ENCODE measurements around the gene SMG6.

SMG6 gene

DNA sequence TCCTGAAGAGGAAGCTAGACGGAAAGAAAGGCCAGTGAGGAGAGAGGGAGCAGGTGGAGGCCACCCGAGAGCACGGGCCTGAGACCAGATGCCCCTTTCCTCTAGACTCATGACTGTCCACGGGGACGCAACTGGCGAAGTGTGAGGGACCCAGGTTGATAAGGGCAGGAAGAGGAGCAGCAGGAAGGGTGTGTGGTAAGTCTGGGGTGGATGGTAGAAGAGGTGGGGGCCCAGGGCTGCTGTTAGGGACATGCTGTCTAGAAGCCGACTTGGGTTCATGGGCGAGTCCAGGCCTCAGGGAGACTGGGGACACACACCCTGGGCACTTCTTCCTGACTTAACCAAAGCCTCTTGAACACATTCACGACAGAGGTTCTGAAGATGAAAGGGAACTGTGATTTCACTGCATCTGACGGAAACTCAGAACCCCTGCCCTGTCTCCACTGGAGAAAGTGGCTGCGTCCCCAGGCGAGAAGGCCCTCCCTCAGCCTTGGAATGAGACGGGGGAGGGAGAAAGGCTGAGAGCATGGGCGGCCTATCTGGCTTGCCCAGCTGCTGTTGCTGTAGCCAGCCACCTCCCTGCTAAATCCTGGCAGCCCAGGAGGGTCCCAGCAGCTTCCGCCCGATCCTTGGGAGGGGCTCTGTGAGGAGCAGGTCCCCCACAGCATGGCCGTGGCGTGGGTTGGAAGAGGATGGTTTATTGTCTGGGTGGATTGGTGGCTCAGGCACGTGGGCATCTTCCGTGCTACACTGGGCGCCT is 242.7 kb downstream of the SMG6 start:
- no peak for DNase-seq (ENCODE audit: low read depth in 2 of 2)

DNA sequence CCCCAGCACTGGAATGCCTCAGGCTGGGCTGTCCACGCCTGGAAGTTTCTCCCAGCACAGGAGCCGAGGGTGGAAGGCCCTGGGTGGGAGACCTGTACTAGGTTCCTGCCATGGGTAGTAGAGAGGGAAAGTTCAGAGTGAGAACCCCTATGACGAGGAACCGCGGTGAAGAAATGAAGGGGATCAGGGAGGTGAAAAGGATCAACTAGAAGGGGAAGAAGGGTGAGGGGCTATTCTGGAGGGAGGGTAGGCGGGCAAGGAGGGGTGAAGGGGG is 243.3 kb downstream of the SMG6 start:
- no peak for DNase-seq (ENCODE audit: low read depth in 2 of 2)

DNA sequence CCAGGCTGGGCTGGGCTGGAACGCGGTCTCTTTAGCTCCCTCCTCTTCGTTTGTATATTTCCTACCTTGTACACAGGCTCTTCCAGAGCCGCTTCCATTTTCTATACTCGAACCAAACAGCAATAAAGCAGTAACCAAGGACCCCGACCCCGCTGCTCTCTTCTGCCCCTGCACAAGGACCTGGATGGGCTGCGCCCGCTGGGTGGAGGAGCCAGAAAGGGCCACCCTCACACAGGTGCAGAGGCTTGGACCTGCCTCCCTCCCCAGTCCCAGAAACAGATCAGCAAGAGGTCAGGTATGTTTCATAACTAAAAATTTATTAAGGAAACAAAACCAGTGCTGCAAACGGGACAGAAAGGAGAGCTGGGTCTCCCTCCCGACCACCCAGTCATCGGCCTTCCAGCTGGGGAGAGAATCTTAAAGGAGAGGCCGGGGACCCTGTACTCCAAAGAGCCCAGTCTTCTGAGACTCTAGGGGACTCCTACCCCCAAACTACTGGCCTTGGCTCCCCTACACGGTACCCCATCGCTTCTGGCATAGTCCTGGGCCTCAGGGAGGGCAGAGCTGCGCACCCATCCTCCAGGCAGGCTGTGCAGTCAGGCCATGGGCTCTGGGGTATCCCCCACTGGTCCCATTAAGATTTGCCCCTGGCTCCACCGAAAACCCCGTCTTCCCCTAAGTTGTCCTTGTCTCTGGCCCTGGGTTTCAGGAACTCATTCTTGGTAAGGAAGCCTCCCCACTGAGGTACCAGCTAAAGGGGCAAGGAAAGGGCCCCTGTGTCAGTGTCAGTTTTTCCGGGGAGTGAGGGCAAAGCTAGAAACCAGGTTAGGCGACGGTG is 243.8 kb downstream of the SMG6 start:
- DNase-seq (ENCODE audit: low read depth in 2 of 2), result no peak

DNA sequence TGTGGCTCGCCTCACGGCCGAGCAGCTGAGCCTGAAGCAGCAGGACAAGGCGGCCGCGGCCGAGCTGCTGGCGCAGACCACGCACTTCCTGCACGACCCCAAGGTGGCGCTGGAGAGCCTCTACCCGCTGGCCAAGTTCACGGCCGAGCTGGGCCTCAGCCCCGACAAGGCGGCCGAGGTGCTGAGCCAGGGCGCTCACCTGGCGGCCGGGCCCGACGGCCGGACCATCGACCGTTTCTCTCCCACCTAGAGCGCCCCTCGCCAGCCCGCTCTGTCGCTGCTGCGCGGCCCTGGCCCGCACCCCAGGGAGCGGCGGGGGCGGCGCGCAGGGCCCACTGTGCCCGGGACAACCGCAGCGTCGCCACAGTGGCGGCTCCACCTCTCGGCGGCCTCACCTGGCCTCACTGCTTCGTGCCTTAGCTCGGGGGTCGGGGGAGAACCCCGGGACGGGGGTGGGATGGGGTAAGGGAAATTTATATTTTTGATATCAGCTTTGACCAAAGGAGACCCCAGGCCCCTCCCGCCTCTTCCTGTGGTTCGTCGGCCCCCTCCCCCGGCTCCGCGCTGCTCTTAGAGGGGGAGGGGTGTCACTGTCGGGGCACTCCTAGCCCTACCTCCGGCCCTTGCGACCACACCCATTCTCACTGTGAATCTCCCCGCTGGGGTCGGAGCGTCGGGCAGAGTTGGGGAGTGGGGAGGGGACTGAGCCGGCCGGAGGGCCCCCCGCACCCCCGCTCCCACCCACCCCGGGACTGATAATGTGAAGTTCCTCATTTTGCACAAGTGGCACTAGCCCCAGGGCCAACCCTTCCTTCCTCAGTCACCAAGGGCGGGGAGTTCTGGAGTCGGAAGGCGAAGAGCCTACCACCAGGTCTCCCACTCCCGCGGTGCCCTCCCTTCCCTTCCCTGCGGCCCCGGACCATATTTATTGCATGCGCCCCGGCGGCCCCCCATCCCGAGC is 244.7 kb downstream of the SMG6 start:
- DNase-seq (ENCODE audit: low read depth in 2 of 2), result no peak

DNA sequence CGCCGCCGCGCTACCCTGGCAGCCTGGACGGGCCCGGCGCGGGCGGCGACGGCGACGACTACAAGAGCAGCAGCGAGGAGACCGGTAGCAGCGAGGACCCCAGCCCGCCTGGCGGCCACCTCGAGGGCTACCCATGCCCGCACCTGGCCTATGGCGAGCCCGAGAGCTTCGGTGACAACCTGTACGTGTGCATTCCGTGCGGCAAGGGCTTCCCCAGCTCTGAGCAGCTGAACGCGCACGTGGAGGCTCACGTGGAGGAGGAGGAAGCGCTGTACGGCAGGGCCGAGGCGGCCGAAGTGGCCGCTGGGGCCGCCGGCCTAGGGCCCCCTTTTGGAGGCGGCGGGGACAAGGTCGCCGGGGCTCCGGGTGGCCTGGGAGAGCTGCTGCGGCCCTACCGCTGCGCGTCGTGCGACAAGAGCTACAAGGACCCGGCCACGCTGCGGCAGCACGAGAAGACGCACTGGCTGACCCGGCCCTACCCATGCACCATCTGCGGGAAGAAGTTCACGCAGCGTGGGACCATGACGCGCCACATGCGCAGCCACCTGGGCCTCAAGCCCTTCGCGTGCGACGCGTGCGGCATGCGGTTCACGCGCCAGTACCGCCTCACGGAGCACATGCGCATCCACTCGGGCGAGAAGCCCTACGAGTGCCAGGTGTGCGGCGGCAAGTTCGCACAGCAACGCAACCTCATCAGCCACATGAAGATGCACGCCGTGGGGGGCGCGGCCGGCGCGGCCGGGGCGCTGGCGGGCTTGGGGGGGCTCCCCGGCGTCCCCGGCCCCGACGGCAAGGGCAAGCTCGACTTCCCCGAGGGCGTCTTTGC is 245.6 kb downstream of the SMG6 start:
- no peak for DNase-seq (ENCODE audit: low read depth in 2 of 2)

DNA sequence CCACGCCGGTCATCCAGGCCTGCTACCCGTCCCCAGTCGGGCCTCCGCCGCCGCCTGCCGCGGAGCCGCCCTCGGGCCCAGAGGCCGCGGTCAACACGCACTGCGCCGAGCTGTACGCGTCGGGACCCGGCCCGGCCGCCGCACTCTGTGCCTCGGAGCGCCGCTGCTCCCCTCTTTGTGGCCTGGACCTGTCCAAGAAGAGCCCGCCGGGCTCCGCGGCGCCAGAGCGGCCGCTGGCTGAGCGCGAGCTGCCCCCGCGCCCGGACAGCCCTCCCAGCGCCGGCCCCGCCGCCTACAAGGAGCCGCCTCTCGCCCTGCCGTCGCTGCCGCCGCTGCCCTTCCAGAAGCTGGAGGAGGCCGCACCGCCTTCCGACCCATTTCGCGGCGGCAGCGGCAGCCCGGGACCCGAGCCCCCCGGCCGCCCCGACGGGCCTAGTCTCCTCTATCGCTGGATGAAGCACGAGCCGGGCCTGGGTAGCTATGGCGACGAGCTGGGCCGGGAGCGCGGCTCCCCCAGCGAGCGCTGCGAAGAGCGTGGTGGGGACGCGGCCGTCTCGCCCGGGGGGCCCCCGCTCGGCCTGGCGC is 246.3 kb downstream of the SMG6 start:
- DNase-seq (ENCODE audit: low read depth in 2 of 2), result no peak

DNA sequence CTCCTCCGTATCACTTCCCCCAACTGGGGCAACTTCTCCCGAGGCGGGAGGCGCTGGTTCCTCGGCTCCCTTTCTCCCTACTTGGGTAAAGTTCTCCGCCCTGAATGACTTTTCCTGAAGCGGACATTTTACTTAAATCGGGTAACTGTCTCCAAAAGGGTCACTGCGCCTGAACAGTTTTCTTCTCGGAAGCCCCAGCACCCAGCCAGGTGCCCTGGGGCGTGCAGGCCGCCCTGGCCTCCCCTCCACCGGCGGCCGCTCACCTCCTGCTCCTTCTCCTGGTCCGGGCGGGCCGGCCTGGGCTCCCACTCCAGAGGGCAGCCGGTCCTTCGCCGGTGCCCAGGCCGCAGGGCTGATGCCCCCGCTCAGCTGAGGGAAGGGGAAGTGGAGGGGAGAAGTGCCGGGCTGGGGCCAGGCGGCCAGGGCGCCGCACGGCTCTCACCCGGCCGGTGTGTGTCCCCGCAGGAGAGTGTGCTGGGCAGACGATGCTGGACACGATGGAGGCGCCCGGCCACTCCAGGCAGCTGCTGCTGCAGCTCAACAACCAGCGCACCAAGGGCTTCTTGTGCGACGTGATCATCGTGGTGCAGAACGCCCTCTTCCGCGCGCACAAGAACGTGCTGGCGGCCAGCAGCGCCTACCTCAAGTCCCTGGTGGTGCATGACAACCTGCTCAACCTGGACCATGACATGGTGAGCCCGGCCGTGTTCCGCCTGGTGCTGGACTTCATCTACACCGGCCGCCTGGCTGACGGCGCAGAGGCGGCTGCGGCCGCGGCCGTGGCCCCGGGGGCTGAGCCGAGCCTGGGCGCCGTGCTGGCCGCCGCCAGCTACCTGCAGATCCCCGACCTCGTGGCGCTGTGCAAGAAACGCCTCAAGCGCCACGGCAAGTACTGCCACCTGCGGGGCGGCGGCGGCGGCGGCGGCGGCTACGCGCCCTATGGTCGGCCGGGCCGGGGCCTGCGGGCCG is 247.1 kb downstream of the SMG6 start:
- no peak for DNase-seq (ENCODE audit: low read depth in 2 of 2)

DNA sequence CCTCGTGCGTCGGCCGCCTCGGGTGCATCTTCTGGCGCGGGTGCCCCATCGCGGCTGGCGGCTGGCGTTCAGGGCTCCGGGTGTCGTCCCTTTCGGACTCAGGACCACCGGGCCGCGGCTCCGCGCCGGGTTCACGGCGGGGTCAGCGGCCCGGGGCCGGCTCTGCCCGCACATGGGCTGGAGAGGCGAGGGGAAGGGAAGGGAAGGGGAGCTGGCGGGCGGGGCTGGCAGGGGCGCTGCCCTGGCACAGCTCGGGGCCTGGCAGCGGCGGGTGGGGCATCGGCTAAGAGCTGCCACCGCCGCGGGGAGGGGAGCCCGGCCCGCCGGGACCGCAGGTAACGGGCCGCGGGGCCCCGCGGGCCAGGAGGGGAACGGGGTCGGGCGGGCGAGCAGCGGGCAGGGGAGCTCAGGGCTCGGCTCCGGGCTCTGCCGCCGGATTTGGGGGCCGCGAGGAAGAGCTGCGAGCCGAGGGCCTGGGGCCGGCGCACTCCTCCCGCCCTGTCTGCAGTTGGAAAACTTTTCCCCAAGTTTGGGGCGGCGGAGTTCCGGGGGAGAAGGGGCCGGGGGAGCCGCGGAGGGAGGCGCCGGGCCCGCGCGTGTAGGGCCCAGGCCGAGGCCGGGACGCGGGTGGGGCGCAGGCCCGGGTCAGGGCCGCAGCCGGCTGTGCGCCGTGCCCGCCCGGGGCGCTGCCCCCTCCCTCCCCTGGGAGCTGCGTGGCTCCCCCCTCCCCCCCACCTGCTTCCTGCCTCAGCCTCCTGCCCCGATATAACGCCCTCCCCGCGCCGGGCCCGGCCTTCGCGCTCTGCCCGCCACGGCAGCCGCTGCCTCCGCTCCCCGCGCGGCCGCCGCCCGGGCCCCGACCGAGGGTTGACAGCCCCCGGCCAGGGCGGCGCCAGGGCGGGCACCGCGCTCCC is 248.0 kb downstream of the SMG6 start:
- no peak for DNase-seq (ENCODE audit: low read depth in 2 of 2)

DNA sequence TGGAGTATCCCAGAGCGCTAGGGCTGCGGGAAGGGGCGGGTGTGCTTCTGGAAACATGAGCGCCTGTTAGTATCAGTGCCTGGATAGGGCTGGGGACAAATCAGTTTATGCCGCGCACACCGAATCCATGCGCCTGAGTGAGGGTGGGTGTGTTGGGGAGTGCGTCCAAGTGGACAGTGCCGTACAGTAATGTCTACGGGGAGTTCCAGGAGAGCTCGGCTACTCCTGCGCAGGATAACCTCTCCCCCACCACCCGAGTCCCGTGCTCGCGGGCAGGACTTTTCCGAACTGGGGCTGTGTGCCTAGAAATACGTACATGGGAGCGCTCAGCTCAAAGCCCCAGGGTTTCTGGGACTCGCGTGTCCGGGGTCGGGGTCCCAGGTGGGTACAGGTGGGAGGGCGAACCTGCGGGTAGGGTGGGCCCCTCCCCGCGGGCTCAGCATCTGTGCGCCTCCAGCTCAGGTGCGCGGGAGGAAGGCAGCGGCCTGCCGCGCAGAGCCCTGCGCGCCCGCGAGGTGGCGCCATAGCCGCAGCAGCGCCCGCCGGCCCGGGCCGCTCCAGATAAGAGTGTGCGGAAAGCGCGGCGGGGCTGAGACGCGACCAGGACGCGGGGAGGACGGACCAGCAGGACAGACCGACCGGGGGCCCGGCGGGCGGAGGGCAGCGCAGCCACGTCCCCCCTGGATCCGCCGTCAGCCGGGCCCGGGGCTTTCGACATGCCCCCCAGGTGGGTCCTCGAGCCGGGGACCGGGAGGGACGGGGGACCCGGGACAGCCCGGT is 248.9 kb downstream of the SMG6 start, which contains the start of gene HIC1:
TSS of gene HIC1 (plus strand) at position 592 of the 780 bp plus-strand sequence. CDS start 1,588 bp downstream, outside the sequence.
- no peak for DNase-seq (ENCODE audit: low read depth in 2 of 2)

DNA sequence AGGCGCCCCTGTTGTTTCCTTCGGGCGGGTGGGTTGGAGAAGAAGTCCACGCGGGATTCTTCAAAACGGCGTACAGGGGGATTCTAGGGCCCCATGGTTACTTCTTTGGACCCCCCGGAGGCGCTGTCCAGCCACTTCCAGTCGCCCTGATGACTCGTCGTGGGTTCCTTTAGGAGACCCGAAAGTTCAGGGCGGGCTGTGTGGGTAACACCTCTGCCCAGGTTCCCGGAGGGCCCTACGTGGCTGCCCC is 249.4 kb downstream of the SMG6 start:
- no peak for DNase-seq (ENCODE audit: low read depth in 2 of 2)

DNA sequence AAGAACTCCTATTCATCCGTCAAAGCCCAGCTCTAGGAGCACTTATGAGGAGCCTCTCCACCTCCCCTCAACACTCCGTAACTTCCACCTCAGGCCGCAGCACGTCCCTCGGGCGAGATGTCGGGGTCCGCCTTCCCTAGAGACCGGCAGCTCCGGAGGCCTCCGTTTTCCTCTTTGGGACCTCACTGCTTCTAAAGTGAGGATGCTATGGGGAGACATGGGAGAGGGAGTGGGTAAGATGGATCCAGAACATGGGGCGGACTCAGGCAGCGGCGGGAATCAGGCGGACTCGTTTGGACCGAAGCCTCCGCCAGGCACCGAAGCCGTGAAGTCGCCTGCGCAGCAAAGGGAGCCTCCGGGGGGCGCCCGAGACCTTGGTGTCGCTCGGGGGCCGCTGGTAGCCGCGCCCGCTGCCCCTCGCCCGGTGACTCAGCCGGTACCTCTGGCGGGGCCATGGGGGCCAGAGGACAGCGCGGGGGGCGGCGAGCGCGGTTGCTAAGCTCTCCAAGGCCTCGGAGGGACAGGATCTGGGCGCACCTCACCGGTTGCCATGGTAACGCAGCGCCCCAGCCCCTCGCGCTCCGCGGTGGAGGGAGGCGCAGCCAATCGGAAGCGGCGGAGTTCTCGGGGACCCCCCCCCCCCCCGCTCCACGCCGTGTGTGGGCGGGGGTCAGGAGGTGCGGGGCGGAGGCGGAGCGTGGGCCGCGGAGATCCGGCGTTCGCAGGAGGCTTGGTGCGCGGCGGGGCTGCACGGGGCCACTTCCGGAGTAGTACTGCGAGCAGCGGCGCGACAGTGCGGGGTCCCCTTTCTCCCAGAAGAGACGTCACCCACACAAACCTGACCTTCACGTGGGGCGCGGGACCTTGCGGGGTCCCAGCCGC is 250.0 kb downstream of the SMG6 start:
- DNase-seq (ENCODE audit: low read depth in 2 of 2), result no peak

DNA sequence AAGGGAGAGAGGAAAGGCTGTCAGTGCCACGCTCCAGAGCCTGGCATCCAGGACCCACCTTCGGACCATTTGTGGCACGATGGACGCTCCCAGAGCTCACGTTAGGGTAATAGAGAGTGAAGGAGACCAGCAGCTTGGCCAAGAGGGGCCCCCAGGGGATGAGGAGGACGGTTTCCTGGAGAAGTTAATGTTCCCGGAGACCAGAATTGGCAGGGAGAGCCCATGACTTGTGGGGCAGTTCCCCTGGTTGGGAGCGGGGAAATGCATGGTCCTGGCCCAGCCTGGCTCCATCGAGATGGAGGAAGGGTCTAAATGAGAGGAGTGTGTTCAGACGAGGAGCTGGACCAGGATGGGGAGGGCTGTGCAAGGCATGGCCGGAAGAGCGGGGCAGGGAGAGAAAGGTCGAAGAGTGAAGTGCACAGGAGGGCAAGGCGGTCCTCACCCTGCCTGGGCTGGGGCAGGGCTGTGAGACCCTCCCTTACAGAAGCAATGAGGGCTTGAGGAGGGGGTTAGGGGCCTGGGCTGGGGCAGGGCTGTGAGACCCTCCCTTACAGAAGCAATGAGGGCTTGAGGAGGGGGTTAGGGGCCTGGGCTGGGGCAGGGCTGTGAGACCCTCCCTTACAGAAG is 251.5 kb downstream of the SMG6 start:
- DNase-seq (ENCODE audit: low read depth in 2 of 2), result no peak

DNA sequence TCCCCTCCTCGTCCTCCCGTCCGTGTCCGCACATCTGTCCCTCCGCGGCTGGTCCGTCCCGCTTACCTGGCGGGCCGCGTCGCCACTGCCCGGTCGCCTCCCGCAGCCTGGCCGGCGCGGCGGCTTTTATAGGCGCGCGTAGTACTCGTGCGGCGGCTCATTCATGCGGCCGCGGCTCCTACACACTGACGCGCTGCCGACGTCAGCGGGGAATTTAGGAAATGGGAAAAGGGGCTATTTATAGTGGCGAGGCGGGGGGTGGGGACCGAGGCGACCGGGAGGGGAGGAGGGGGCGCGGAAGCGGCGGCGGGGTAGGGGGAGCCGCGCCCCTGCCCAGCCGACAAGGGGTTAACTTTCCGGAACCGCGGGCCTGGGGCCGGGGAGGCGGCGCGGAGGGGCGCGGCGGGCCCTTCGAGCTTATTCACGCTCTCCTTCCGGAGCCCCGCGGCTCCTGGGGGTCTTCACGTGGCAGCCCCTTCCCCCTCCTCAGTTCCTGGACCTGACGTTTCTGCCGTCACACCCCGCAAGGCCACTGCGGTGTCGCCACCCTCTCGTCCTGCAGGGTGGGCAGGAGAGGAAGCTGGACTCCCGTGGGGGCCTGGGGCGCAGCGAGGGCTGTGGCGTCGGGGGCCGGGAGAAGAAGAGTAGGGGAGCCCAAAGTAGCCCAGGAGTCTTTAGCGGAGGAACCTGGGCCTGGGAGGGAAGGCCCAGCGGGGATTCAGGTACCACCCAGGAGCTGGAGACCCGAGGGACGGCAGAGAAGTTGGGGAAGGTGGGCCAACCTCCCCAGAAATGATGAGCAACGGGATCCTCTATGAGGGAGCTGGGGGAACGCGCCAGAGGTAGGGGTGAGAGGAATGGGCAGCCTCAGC is 252.3 kb downstream of the SMG6 start:
- no peak for DNase-seq (ENCODE audit: low read depth in 2 of 2)

DNA sequence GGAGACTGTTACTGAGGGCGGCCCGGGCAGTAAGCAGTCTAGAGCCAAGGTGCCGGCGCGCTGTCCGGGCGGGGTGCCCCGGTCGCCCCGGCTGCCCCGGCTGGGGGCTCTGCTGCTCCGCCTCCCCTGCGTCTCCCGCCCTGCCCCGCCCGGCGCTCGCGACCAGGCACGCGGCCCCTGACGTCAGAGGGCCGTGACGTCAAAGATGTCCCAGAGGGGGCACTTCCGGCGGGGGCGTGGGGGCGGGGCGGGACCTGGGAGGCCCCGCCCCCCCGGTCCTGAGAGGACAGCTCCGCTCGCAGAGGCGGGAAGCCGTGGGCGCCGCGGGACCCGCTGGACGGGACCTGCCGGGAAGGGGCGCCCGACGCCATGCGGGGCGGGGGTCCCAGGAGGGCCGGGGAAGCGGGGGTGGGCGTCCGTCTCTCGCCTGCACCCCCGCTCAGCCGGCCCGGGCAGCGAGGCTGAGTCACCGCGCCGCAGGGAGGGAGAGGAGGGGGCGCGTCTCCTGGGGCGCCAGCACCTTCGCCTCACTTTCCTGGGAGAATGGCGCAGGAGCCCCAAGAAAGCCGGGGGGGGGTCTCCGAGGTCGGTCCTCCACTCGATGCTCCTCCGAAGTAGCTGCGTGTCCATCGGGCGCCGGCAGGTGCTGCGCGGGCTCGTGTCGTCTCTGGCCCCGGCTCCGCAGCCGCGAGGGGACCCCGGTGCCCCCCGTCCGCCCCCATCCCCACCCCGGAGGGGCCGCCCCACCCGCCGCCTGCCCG is 253.1 kb downstream of the SMG6 start:
- DNase-seq (ENCODE audit: low read depth in 2 of 2), result no peak

Measured in fibroblast of skin of left biceps (primary cell).